CD4-positive, alpha-beta T cell treated with Interferon alpha-2 for 1 hour (primary cell): Measurements from ENCODE around the gene APOL5.

ENCODE experiments used
- DNase-seq, 2 donors: peaks; one replicate each; pipeline ENCODE4 v3.0.0-alpha.2; 2020 to 2022

The APOL5 gene

GRCh38 chr22:35746248-35746647 lies 28.6 kb downstream of the APOL5 start:
- no peak for DNase-seq

DNA sequence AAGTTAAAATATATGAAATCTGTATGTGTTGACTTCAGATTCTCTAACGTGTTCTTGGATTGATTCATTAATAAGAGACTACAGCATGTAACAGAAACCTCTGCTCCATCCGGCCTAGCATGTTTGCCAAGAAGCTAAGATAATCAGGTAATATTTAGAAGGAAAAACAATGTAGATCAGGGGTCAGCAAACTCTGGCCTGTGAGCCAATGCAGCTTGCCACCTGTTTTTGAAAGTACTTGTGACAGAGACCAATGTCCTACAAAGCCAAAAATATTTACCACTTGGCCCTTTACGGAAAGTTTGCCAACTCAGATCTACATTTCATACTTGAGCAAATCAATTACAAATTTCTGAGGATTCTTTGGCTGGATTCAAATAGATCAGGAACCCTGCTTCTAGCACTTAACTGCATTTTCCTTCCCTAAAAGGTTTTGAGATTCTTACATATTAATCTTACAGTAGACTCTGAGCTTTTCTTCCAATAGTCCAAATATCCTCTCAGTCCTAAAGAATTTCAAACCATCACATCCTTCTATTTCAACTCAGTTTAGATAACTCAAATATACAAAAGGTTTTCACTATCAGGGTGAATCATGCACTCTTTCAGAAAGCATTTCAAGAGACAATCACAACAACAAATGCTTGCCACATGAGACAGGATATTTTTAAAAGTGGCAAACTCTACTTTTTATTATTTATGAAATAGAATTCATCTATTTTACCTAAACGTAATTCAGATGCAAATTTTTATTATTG lies 29.5 kb downstream of the APOL5 start:
- DNase-seq: no peak

GRCh38 chr22:35749808-35750207 lies 32.1 kb downstream of the APOL5 start:
- DNase-seq: peak in 1 of 2 donors; percentile 25

DNA sequence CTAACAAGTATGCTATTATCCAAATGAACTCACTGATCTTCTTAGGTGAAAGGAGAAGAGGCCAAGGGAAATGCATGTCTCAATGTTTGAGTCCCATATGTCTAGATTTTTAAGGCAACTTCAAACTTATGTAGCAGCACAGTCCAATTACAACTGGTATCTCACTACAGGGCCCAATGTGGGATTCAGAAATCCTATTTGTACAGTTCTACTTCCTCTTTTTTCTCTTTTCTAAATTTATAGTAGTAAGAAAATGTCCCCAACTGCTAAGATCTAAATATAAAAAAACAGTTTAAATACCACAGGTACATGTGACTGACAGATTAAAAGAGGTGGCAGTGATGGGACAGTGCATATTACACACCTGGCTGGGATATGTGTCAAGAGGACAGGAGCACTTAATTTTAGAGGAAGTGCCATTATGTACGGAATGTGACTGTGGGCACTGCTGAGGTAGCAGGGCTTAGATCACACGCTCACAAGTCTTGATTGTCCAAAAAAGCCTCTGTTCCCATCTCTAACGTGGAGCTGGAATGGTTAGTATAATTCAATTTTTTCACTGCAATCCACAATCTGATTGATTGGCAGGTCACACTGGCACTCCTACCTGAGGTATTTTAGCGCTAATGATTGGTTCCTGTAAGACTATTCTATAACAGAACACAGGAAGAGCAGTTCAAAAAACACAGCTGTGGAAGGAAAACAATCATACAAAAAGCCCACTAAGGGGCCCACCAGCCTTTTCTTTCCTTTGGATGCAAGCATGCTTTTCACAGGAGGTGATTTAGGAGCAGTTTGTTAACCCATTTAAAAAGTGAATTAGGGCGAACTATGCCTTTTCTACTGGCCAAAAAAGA lies 34.6 kb downstream of the APOL5 start:
- no peak for DNase-seq

- no peak for DNase-seq
These were observed 35.2 kb downstream of the APOL5 start for GRCh38 chr22:35752863-35753189.

- DNase-seq: no peak
These were observed 37.1 kb downstream of the APOL5 start for GRCh38 chr22:35754761-35755160.

- DNase-seq: no peak
These were observed 39.0 kb downstream of the APOL5 start for GRCh38 chr22:35756722-35757121.

GRCh38 chr22:35758394-35758793 lies 40.7 kb downstream of the APOL5 start:
- DNase-seq: no peak

DNA sequence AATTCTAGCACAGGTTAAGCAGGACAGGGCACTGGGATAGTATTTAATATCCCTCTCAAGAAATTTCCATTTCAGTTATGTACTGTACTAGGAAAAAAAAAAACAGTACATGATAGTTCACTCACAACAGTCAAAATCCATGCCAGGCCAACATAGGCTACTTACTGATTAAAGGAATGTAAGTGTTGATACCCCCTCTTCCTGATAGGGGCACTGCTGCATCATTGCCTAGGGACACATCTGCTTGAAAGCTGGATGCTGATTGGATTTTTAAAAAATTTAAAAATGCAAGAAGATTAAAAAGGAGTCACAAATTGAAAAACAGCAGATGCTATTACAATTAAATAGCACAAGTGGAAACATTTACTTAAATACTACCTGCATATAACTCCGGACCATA lies 43.4 kb downstream of the APOL5 start:
- no peak for DNase-seq

- DNase-seq: no peak
These were observed 49.2 kb downstream of the APOL5 start for GRCh38 chr22:35766654-35767580.

DNA sequence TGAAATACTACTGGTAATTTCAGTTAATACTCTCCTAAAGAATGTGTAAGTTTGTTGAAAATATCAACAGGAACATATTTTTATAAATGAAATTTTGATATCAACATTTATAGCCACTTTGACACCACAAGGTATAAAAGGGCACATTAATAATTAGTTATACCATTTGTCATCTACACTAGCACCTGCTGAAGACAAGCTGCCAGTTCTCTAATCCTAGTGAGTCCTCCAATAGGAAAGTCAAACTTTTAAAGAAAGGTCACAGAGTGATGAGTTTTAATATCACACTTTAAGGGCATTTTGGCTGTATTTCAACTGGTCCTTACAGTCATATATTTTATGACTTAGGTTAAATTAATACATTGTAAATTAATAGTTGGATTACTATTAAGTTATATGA lies 52.3 kb downstream of the APOL5 start:
- DNase-seq: no peak

GRCh38 chr22:35775339-35775738 lies 57.7 kb downstream of the APOL5 start:
- DNase-seq: no peak

DNA sequence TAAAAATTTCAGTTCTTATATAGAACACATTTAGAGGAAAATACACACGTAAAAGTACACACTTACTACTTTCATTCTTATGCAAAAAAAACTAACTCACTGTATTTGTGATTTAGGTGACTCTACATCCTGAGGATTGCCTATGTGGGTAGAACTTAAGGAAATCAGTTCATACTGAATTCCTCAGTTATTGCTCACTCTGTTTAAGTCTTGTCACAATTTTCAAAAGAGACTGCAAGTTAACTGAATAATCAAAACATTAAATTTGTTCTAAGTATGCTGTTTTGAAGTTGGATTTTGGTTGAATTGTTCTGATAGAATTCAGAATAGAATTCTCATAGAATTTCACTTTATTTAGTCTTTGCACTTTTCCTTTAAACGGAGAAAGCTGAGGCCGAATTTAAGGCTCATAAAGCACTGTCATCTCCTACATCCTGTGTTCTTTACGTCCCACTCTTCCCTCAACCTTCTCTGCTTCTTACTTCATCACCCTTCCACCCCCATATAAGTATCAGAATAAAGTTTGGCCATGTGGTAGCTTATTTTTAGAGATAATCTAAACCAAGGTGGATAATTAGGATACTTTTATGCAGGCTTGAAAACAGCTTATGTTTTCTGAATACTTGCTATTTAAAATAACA lies 59.8 kb downstream of the APOL5 start:
- no peak for DNase-seq
